GM18873 (cell line): Measurements from ENCODE around the gene DNAH17.

Source experiments
- ATAC-seq: cut with Tn5 transposase; IDR thresholded peaks from one replicate; pipeline ENCODE4 v1.9.1; 2021; ENCODE audit warnings: mild to moderate bottlenecking, moderate library complexity, moderate number of reproducible peaks; ENCODE audit not compliant: unreplicated experiment, low FRiP score

Gene DNAH17

DNA sequence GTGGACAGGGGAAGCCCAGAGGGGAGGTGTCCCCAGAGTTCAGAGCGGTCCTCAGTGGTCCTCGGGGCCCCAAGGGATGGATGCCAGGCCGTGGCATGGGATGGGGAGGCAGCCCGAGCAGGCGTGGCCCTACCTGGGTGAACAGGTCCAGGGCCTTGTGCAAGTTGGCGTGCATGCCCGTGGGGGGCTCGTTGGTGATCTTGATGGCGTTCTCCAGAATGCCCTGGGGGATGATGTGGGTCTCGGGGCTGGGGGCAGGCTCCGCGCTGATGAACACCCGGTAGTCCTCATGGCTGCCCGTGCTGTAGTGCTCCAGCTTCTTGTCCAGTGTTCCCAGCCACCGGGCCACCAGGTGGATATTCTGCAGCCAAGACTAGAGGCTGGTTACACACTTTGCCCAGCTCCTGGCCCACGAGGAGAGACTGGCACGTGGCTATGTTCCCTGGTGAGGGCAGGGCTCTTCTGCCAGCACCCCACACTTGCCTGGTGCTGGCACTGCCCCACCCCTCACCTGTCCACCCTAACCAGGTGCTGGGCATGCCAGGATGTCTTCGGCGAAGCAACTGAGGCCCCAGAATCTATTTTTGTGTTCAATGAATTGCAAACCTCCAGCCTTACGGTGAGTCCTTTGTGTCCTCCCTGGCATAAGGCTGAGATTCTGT, 139.6 kb downstream of the DNAH17 start:
- no peak for ATAC-seq

- ATAC-seq, result no peak
Measured at GRCh38 chr17:78435330-78436005, 141.7 kb downstream of the DNAH17 start.

- no peak for ATAC-seq
Measured at GRCh38 chr17:78434455-78435329, 142.5 kb downstream of the DNAH17 start.

DNA sequence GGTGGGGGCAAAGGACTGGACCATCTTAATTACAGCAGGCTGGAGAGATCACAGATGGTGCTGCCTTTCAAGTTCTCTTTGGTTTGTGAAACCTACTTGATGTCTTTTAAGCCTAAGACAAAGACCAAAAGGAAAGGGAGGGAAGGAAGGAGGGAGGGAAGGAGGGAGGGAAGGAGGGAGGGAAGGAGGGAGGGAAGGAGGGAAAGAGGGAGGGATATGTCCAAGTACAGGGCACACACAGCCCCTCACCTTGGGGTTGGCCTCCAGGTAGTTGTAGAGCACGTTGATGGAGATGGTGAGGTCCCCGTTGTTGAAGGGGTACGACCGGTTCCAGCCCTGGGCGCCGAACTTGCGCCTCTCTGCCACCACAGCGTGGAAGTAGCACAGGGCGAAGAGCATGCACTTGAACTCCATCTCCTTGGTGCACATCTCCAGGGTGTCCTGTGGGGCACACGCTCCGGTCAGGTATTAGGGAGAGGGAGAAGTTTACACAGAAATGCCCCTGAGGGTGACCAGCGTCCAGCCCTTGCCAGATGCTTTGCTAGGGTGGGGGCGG, 143.3 kb downstream of the DNAH17 start:
- no peak for ATAC-seq

- no peak for ATAC-seq
Measured at GRCh38 chr17:78433013-78433727, 144.0 kb downstream of the DNAH17 start.

GRCh38 chr17:78432226-78433012, 144.8 kb downstream of the DNAH17 start:
- ATAC-seq, result no peak

DNA sequence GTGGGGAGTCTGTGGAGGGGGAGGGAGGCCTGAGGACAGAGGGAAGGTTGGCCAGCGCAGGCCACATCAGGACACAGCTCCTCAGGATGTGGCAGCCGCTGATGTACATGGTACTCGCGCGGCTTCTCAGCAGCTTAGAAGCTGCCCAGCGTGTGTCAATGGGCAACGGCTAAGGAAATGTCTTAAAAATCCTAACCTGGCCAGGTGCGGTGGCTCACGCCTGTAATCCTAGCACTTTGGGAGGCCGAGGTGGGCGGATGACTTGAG, 145.6 kb downstream of the DNAH17 start:
- ATAC-seq, result no peak

DNA sequence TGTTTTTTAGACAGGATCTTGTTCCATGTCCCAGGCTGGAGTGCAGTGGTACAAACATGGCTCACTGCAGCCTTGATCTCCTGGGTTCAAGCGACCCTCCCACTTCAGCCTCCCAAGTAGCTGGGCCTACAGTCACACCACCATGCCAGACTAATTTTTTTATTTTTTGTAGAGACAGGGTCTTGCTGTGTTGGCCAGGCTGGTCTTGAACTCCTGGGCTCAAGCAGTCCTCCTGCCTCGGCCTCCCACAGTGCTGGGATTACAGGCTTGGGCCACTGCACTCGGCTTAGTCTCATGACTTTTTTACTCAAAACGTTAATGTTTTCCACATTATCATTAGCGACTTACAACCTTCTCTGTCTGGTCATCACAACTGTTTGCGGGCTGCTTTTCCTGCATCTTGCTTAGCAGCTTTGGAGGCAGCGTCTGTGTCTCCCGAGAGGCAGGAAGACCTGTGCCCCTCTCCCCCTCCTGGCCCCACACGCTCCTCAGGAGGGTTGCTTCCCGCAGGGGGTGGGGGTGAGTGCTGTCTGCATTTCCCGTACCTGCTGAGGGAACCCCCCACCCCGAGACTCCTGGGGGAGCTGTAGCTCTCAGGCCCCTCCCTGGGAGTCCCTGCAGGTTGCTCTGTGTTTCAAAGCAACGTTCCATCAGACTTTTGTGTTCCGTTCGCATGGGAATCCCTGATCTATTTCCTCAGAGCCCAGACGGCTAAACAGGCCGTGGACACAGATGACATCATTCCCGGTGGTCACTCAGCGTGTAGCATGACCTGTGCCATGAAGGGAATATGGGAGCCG, 146.1 kb downstream of the DNAH17 start:
- ATAC-seq, result no peak

DNA sequence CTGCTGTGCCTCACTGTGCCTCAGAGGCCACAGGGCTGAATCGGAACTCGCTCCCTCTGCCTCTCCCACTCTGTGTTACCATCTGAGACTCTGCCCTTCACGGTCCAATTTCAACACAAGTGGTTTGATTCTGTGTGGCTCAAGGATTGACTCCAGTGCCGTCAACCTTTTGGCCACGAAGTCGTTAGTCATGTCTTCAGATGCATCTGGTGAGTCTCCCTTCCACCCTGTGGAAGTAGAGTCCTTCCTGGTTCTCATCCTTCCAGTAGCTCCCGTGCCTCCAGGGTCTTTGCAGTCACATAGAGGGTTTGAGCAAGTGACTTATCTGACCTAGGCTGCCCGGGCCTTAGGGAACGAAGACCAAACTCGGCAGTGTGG, 147.6 kb downstream of the DNAH17 start:
- ATAC-seq, result no peak

- ATAC-seq, result no peak
Measured at GRCh38 chr17:78428836-78429617, 148.2 kb downstream of the DNAH17 start.

GRCh38 chr17:78428025-78428575, 149.1 kb downstream of the DNAH17 start:
- no peak for ATAC-seq

DNA sequence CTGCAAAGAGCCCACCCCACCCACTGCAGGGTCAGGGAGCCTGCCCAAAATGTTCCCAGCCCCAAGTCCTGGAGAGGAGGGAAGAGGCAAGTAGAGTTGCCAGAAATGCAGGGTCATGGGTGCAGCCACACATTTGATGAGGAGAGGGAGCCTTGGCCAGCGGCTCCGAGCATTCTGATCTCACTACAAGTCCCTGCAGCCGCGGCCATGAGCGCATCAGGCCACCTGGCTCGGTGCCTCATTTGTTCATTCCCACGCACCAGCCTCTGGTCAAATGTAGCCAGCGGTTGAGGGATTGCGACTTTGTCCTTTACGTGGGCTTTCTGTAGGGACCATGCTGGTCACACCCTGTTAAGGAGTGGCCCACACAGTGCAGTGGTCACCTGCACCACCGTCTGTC, 150.1 kb downstream of the DNAH17 start:
- ATAC-seq, result no peak

- ATAC-seq, result no peak
Measured at GRCh38 chr17:78426293-78426879, 150.8 kb downstream of the DNAH17 start.

DNA sequence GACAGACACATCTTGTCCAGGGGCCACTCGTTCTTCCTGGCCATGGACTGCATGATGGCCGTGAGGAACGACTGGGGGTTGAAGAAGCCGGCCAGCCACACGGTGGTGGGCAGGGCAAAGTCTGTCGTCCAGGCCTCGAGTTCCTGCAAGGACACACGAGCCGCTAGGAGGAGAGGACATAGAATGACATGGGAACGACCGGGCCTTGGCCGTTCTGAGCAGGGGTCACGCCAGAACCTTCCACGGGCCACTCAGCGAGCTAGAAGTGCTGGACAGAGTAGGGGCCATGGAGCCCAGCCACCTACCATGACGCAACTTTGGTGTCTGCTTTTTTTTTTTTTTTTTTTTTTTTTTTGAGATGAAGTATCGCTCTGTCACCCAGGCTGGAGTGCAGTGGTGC, 151.8 kb downstream of the DNAH17 start:
- ATAC-seq, result no peak

DNA sequence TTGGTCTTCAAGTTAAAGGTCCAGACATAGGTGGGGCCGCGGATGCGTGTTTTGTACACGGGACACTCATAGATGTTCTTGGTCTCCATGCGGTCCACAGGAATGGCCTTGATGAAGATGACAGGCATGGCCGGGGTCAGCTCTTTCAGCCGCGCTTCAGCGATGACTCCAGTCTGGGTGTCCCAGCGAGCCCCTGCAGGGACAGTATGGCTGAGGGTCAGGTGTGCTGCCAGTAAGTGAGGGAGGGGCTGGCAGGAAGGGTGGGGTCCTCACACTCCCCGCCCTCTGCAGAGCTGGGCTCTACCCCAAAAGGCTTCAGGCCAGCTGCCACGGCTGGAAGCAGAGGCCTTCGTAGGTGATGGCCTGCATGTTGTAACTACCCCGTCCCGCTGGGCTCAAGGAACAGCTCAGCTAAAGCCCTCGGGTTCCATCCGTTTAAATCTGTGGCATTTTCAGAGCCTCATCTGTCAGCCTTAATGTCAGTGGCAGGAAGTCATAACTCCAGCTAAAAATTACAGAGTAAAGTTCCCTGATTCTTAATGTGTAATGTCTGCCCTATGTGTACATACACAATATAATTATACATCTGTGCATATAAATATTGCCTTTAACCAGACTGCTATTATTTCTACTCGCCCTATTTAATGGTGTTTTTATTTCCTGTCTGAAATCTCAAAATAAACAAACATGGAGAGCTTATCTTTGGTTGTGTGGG, 153.1 kb downstream of the DNAH17 start:
- no peak for ATAC-seq

DNA sequence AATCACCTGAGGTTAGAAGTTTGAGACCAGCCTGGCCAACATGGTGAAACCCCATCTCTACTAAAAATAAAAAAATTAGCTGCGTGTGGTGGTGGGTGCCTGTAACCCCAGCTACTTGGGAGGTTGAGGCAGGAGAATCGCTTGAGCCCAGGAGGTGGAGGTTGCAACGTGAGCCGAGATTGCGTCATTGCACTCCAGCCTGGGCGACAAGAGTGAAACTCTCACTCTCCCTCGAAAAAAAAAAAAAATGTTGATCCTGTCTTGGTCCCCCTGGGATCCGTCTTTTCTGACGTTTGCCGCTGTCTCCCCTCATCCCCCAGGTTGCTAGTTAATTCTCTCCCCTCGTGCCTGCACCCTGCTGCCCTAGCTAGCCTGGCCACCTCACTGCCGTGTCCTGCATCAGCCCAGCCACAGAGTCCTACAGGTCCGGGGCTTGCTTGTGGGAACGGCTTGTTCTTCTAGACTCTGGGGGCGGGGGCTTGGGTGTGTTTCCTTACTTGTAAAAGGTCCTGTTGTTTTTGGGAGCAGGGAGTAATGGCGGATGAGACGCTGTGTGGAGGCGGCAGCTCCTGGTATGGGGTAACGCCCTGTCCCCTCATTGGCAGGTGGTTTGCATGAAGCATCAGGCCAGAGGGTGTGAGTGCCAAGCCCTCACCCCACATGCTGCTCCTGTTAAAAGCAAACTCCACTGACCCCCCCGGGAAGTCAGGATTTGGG, 154.2 kb downstream of the DNAH17 start:
- no peak for ATAC-seq

- ATAC-seq, result no peak
Measured at GRCh38 chr17:78422267-78422605, 155.0 kb downstream of the DNAH17 start.
